ENCODE measurements around the gene TMEM129.

The TMEM129 gene

GRCh38 chr4:1718095-1718850 lies 2.9 kb downstream of the TMEM129 start:
- Histone ChIP-seq H3K79me2 (ENCODE audit: control insufficient read depth, insufficient read depth, low read length, unreplicated experiment) (peaks cover 75% of the 10 kb centered on the region), H3K4me3 (ENCODE audit: low read depth, low read length) (no peak overlapping the region; the same call in 1 of the 2 replicates), H3K27me3 (ENCODE audit: insufficient read depth, low read length) (no peaks in the 10 kb centered on the region), H3K27ac (ENCODE audit: low read depth, low read length) (no peak overlapping the region), H3K36me3 (ENCODE audit: insufficient read depth, low read length) (no peaks in the 10 kb centered on the region), H3K4me1 (ENCODE audit: control insufficient read depth, insufficient read depth, low read length, unreplicated experiment) (peaks cover 33% of the 10 kb centered on the region), H2AFZ (ENCODE audit: low read length, unreplicated experiment) (no peak overlapping the region)

- Histone ChIP-seq H3K27me3 (ENCODE audit: insufficient read depth, low read length) (no peaks in the 10 kb centered on the region), H3K79me2 (ENCODE audit: control insufficient read depth, insufficient read depth, low read length, unreplicated experiment) (peaks cover 73% of the 10 kb centered on the region), H3K4me3 (ENCODE audit: low read depth, low read length) (no peak overlapping the region), H3K27ac (ENCODE audit: low read depth, low read length) (no peak overlapping the region), H3K36me3 (ENCODE audit: insufficient read depth, low read length) (no peaks in the 10 kb centered on the region), H3K4me1 (ENCODE audit: control insufficient read depth, insufficient read depth, low read length, unreplicated experiment) (peaks cover 24% of the 10 kb centered on the region), H2AFZ (ENCODE audit: low read length, unreplicated experiment) (no peak overlapping the region)
Measured at GRCh38 chr4:1717129-1718094, 3.7 kb downstream of the TMEM129 start.

GRCh38 chr4:1716065-1716945 lies 4.8 kb downstream of the TMEM129 start:
- Histone ChIP-seq H2AFZ (ENCODE audit: low read length, unreplicated experiment) (no peak overlapping the region), H3K4me1 (ENCODE audit: control insufficient read depth, insufficient read depth, low read length, unreplicated experiment) (peaks cover 22% of the 10 kb centered on the region), H3K36me3 (ENCODE audit: insufficient read depth, low read length) (no peaks in the 10 kb centered on the region), H3K27ac (ENCODE audit: low read depth, low read length) (no peak overlapping the region), H3K4me3 (ENCODE audit: low read depth, low read length) (no peak overlapping the region), H3K79me2 (ENCODE audit: control insufficient read depth, insufficient read depth, low read length, unreplicated experiment) (peaks cover 68% of the 10 kb centered on the region), H3K27me3 (ENCODE audit: insufficient read depth, low read length) (no peaks in the 10 kb centered on the region)

GRCh38 chr4:1715002-1715758 lies 5.9 kb downstream of the TMEM129 start:
- Histone ChIP-seq H3K4me3 (ENCODE audit: low read depth, low read length) (no peak overlapping the region), H3K79me2 (ENCODE audit: control insufficient read depth, insufficient read depth, low read length, unreplicated experiment) (peaks cover 74% of the 10 kb centered on the region), H2AFZ (ENCODE audit: low read length, unreplicated experiment) (no peak overlapping the region), H3K36me3 (ENCODE audit: insufficient read depth, low read length) (peaks cover 4% of the 10 kb centered on the region; the same call in 1 of the 2 replicates), H3K27ac (ENCODE audit: low read depth, low read length) (no peak overlapping the region), H3K4me1 (ENCODE audit: control insufficient read depth, insufficient read depth, low read length, unreplicated experiment) (peaks cover 27% of the 10 kb centered on the region), H3K27me3 (ENCODE audit: insufficient read depth, low read length) (no peaks in the 10 kb centered on the region)

GRCh38 chr4:1714303-1715001 lies 6.7 kb downstream of the TMEM129 start:
- Histone ChIP-seq H2AFZ (ENCODE audit: low read length, unreplicated experiment) (no peak overlapping the region), H3K4me3 (ENCODE audit: low read depth, low read length) (peak overlapping the region; percentile 100), H3K27me3 (ENCODE audit: insufficient read depth, low read length) (no peaks in the 10 kb centered on the region), H3K27ac (ENCODE audit: low read depth, low read length) (no peak overlapping the region), H3K79me2 (ENCODE audit: control insufficient read depth, insufficient read depth, low read length, unreplicated experiment) (peaks cover 74% of the 10 kb centered on the region), H3K4me1 (ENCODE audit: control insufficient read depth, insufficient read depth, low read length, unreplicated experiment) (peaks cover 26% of the 10 kb centered on the region), H3K36me3 (ENCODE audit: insufficient read depth, low read length) (peaks cover 7% of the 10 kb centered on the region; the same call in 1 of the 2 replicates)

GRCh38 chr4:1713003-1713851 lies 7.9 kb downstream of the TMEM129 start:
- H3K4me1 ChIP-seq (ENCODE audit: control insufficient read depth, insufficient read depth, low read length, unreplicated experiment): peaks cover 32% of the 10 kb centered on the region
- H3K4me3 ChIP-seq (ENCODE audit: low read depth, low read length): peak overlapping the region; percentile 100
- peaks cover 7% of the 10 kb centered on the region; the same call in 1 of the 2 replicates for H3K36me3 ChIP-seq (ENCODE audit: insufficient read depth, low read length)
- no peaks in the 10 kb centered on the region for H3K27me3 ChIP-seq (ENCODE audit: insufficient read depth, low read length)
- H3K27ac ChIP-seq (ENCODE audit: low read depth, low read length): peak overlapping the region; percentile 97
- no peak overlapping the region for H2AFZ ChIP-seq (ENCODE audit: low read length, unreplicated experiment)
- H3K79me2 ChIP-seq (ENCODE audit: control insufficient read depth, insufficient read depth, low read length, unreplicated experiment): peaks cover 76% of the 10 kb centered on the region

- no peaks in the 10 kb centered on the region for H3K27me3 ChIP-seq (ENCODE audit: insufficient read depth, low read length)
- peaks cover 7% of the 10 kb centered on the region; the same call in 1 of the 2 replicates for H3K36me3 ChIP-seq (ENCODE audit: insufficient read depth, low read length)
- peak within 1 kb of the TSS; percentile 88 for H2AFZ ChIP-seq (ENCODE audit: low read length, unreplicated experiment)
- H3K79me2 ChIP-seq (ENCODE audit: control insufficient read depth, insufficient read depth, low read length, unreplicated experiment): peaks cover 76% of the 10 kb centered on the region
- peak within 1 kb of the TSS; percentile 100 for H3K4me3 ChIP-seq (ENCODE audit: low read depth, low read length)
- H3K4me1 ChIP-seq (ENCODE audit: control insufficient read depth, insufficient read depth, low read length, unreplicated experiment): peaks cover 33% of the 10 kb centered on the region
- H3K27ac ChIP-seq (ENCODE audit: low read depth, low read length): peak within 1 kb of the TSS; percentile 97
Measured at GRCh38 chr4:1712216-1713002, 8.7 kb downstream of the TMEM129 start, which contains the start of gene SLBP. Gene SLBP, minus strand, starts transcription at chr4:1712319. Its CDS starts 131 bp downstream, at chr4:1712188.

GRCh38 chr4:1711571-1712215 lies 9.4 kb downstream of the TMEM129 start:
- Histone ChIP-seq H3K4me1 (ENCODE audit: control insufficient read depth, insufficient read depth, low read length, unreplicated experiment) (peaks cover 33% of the 10 kb centered on the region), H3K27me3 (ENCODE audit: insufficient read depth, low read length) (no peaks in the 10 kb centered on the region), H3K79me2 (ENCODE audit: control insufficient read depth, insufficient read depth, low read length, unreplicated experiment) (peaks cover 71% of the 10 kb centered on the region), H3K4me3 (ENCODE audit: low read depth, low read length) (peak overlapping the region; percentile 100), H3K36me3 (ENCODE audit: insufficient read depth, low read length) (peaks cover 7% of the 10 kb centered on the region; the same call in 1 of the 2 replicates), H3K27ac (ENCODE audit: low read depth, low read length) (peak overlapping the region; percentile 97), H2AFZ (ENCODE audit: low read length, unreplicated experiment) (peak overlapping the region; percentile 51)

Data from ACC112 (cell line).